Measurements from ENCODE around the gene POLR3K. TPM values are rescaled to one million over a fixed set of nuclear protein-coding genes. Genes with fewer than 3 reads are reported as not detected.

The POLR3K gene
- total RNA-seq, 1 experiment from 2014 or later = 53.6 TPM

GRCh38 chr16:91484-91883, 38.1 kb upstream of the POLR3K start:
- Mint-ChIP-seq H3K27ac (0 out of 7 replicates have a peak overlapping the region, but pooled peaks of 1 of the 3 experiments have one; percentile 58), H3K4me1 (peaks cover 0 to 2% of the 10 kb centered on the region in 2 experiments; a peak in 1 of 4 replicates), H3K9me3 (no peaks in the 10 kb centered on the region), H3K27me3 (ENCODE audit: low read depth) (no peaks in the 10 kb centered on the region), H3K36me3 (ENCODE audit: insufficient read depth in 1 of 3, low read depth in 3 of 3) (peaks cover 0 to 40% (median 19%) of the 10 kb centered on the region in 3 experiments), H3K4me3 (no peak overlapping the region)
- no peak overlapping the region for H3K23ac ChIP-seq (ENCODE audit: insufficient read length, low read depth, low read length)
- H3K79me2 ChIP-seq (ENCODE audit: insufficient read depth, low read length) = no peaks in the 10 kb centered on the region
- no peak overlapping the region for H3T11ph ChIP-seq (ENCODE audit: low read length)
- no peak overlapping the region for H3K27ac ChIP-seq (ENCODE audit: insufficient read length, low read depth, low read length)
- H4K8ac ChIP-seq (replicated peaks; ENCODE audit: insufficient read length, low read depth, low read length) = no peak overlapping the region
- H2BK20ac ChIP-seq (ENCODE audit: low read depth, low read length, poor library complexity, severe bottlenecking) = no peak overlapping the region
- TF ChIP-seq CTCF (conservative IDR thresholded peaks at IDR 0.05) = no peak
- H2AFZ ChIP-seq (ENCODE audit: low read length) = no peak overlapping the region
- no peaks in the 10 kb centered on the region for H3K4me1 ChIP-seq (ENCODE audit: insufficient read depth, low read length)
- WGBS (ENCODE audit: extremely low coverage, insufficient read length, low lambda C conversion rate) = no CpG with 5 or more reads among the region's 9 CpGs
- H3K4me2 ChIP-seq (ENCODE audit: insufficient read depth, insufficient read length, low read length) = no peak overlapping the region
- H3K9me3 ChIP-seq (ENCODE audit: control insufficient read depth, low read depth, low read length) = no peaks in the 10 kb centered on the region
- H4K5ac ChIP-seq (ENCODE audit: insufficient read length, low read depth, low read length) = no peak overlapping the region
- no peak overlapping the region for H2BK120ac ChIP-seq (ENCODE audit: low read depth, low read length, poor library complexity, severe bottlenecking)
- H3K4ac ChIP-seq (ENCODE audit: low read depth, low read length) = no peak overlapping the region
- no peak overlapping the region for H2BK15ac ChIP-seq (ENCODE audit: low read depth, low read length)
- H3K9ac ChIP-seq (ENCODE audit: extremely low read depth, insufficient read length, low read length) = no peak overlapping the region
- H3K14ac ChIP-seq (ENCODE audit: insufficient read depth, low read length) = no peak overlapping the region
- no peaks in the 10 kb centered on the region for H3K79me1 ChIP-seq (ENCODE audit: insufficient read depth, low read depth, low read length, poor library complexity, severe bottlenecking)
- no peak overlapping the region for H3K56ac ChIP-seq (ENCODE audit: insufficient read length, low read depth, low read length)
- no peak overlapping the region for H3K18ac ChIP-seq (ENCODE audit: insufficient read length, low read depth, low read length)
- no peaks in the 10 kb centered on the region for H3K27me3 ChIP-seq (ENCODE audit: insufficient read depth, low read length)
- H2BK5ac ChIP-seq (ENCODE audit: insufficient read length, low read length) = no peak overlapping the region
- H4K91ac ChIP-seq (ENCODE audit: insufficient read length, low read depth, low read length) = no peak overlapping the region
- DNase-seq = no peak
- no peak overlapping the region for H2BK12ac ChIP-seq (ENCODE audit: insufficient read length, low read depth, low read length)
- no peak overlapping the region for H2AK5ac ChIP-seq (ENCODE audit: insufficient read length, low read length)
- H3K23me2 ChIP-seq (ENCODE audit: insufficient read length, low read depth, low read length, poor library complexity, severe bottlenecking) = no peaks in the 10 kb centered on the region
- H4K20me1 ChIP-seq (ENCODE audit: control insufficient read depth, insufficient read depth, insufficient read length) = no peaks in the 10 kb centered on the region

Measured in H9 (cell line).